Ascending aorta (tissue), 2 donors: Measurements from ENCODE around the gene DHRS7B. TPM values are rescaled to one million over a fixed set of nuclear protein-coding genes. Genes with fewer than 3 reads are reported as not detected.

Experiments used
- DNase-seq, 2 donors: peaks; one replicate each; pipeline ENCODE4 v3.0.0-alpha.2; 2019; ENCODE audit warnings: low spot score in 2 of 2
- H3K27ac ChIP-seq, 2 donors: fragments of 200-600 bp; sonication (generic); one replicate each; pipeline ENCODE4 v1.5.1; 2016 to 2017; ENCODE audit warnings: mild to moderate bottlenecking in 1 of 2
- H3K27me3 ChIP-seq: fragments of 200-600 bp; sonication (generic); one replicate; pipeline ENCODE4 v1.5.1; 2017
- H3K36me3 ChIP-seq, 2 donors: fragments of 200-600 bp; sonication (generic); one replicate each; pipeline ENCODE4 v1.5.1; 2016
- H3K4me1 ChIP-seq, 2 donors: fragments of 200-600 bp; sonication (generic); one replicate each; pipeline ENCODE4 v1.5.1; 2016 to 2017; ENCODE audit warnings: mild to moderate bottlenecking in 1 of 2
- H3K4me3 ChIP-seq, 2 donors: fragments of 200-600 bp; sonication (generic); one replicate each; pipeline ENCODE4 v1.5.1; 2016 to 2017; ENCODE audit warnings: mild to moderate bottlenecking in 1 of 2
- H3K9me3 ChIP-seq, 2 donors: fragments of 200-600 bp; sonication (generic); one replicate each; pipeline ENCODE4 v1.5.1; 2016
- CTCF ChIP-seq, 3 experiments: fragments of 200-600 bp in 2 of 3; fragments of 450-650 bp in 1 of 3; sonication (generic) in 2 of 3; IDR thresholded peaks; one replicate each; pipeline ENCODE4 v1.5.1; 2016 to 2019; ENCODE audit warnings: antibody characterized with exemption in 3 of 3, mild to moderate bottlenecking in 1 of 3, moderate library complexity in 1 of 3
- intact Hi-C: fragments of 100-400 bp; cut with DNase I; formaldehyde crosslinking; loops from one replicate; pipeline ENCODE4 v1.15.1; 2023
- total RNA-seq: library from RNA; depleted of rRNA; stranded (reverse); fragments of >200 nt; gene quantifications from one replicate; pipeline ENCODE4 v1.1.0, GENCODE V29; 2016

DHRS7B gene
- total RNA-seq, 1 donor from 2014 or later: 89.5 TPM

GRCh38 chr17:21164620-21165019, 37.9 kb downstream of the DHRS7B start:
- intact Hi-C loops: loop anchor here (5.0 kb wide), 3 partner anchors 113 to 238 kb away; partner anchors contain the start of gene USP22
- H3K4me3 ChIP-seq: no peak overlapping the region
- H3K27me3 ChIP-seq: no peaks in the 10 kb centered on the region
- H3K9me3 ChIP-seq: no peaks in the 10 kb centered on the region
- H3K4me1 ChIP-seq: peaks cover 13 to 50% of the 10 kb centered on the region in 2 donors
- no peak for DNase-seq
- peak overlapping the region; percentile 26 to 39 for H3K27ac ChIP-seq
- TF ChIP-seq CTCF (IDR thresholded peaks at IDR 0.05): no peak
- H3K36me3 ChIP-seq: no peaks in the 10 kb centered on the region

- peak overlapping the region; percentile 82 to 85 for H3K27ac ChIP-seq
- DNase-seq: peak in 1 of 2 donors; percentile 73
- H3K27me3 ChIP-seq: no peaks in the 10 kb centered on the region
- intact Hi-C loops: loop anchor here (2.0 to 5.0 kb wide), 5 partner anchors 39 to 236 kb away; partner anchors contain the start of genes DHRS7B, NATD1, TMEM11 and USP22
- H3K36me3 ChIP-seq: no peaks in the 10 kb centered on the region
- H3K4me1 ChIP-seq: peaks cover 13 to 48% of the 10 kb centered on the region in 2 donors
- peak overlapping the region in 1 of 2 donors; percentile 10 for H3K4me3 ChIP-seq
- no peak for TF ChIP-seq CTCF (IDR thresholded peaks at IDR 0.05)
- H3K9me3 ChIP-seq: no peaks in the 10 kb centered on the region
These were observed 39.3 kb downstream of the DHRS7B start for GRCh38 chr17:21165922-21166594.

GRCh38 chr17:21166595-21167210, 39.9 kb downstream of the DHRS7B start:
- DNase-seq: no peak
- peaks cover 13 to 42% of the 10 kb centered on the region in 2 donors for H3K4me1 ChIP-seq
- H3K4me3 ChIP-seq: peak overlapping the region in 1 of 2 donors; percentile 10
- intact Hi-C loops: loop anchor here (2.0 to 5.0 kb wide), 5 partner anchors 40 to 236 kb away; partner anchors contain the start of genes DHRS7B, NATD1, TMEM11 and USP22
- H3K27me3 ChIP-seq: no peaks in the 10 kb centered on the region
- H3K36me3 ChIP-seq: no peaks in the 10 kb centered on the region
- no peaks in the 10 kb centered on the region for H3K9me3 ChIP-seq
- H3K27ac ChIP-seq: peak overlapping the region; percentile 82 to 85
- no peak for TF ChIP-seq CTCF (IDR thresholded peaks at IDR 0.05)

GRCh38 chr17:21167303-21167702, 40.5 kb downstream of the DHRS7B start:
- TF ChIP-seq CTCF (IDR thresholded peaks at IDR 0.05): no peak
- Histone ChIP-seq H3K4me1 (peaks cover 13 to 38% of the 10 kb centered on the region in 2 donors), H3K36me3 (peaks cover 0 to 5% of the 10 kb centered on the region in 2 donors), H3K4me3 (peak overlapping the region in 1 of 2 donors; percentile 10), H3K9me3 (no peaks in the 10 kb centered on the region), H3K27ac (peak overlapping the region; percentile 82 to 85), H3K27me3 (no peaks in the 10 kb centered on the region)
- intact Hi-C loops: loop anchor here (2.0 to 5.0 kb wide), 5 partner anchors 41 to 235 kb away; partner anchors contain the start of genes DHRS7B, NATD1, TMEM11 and USP22
- DNase-seq: peak in 1 of 2 donors; percentile 54

- peak in 1 of 2 donors; percentile 58 for DNase-seq
- intact Hi-C loops: loop anchor here (5.0 kb wide), 2 partner anchors 126 to 234 kb away; partner anchors contain the start of gene USP22
These were observed 41.7 kb downstream of the DHRS7B start for GRCh38 chr17:21168555-21168865.

More at GRCh38 chr17:21168555-21168865, 41.7 kb downstream of the DHRS7B start:
- H3K27me3 ChIP-seq: no peaks in the 10 kb centered on the region
- peaks cover 0 to 14% of the 10 kb centered on the region in 2 donors for H3K36me3 ChIP-seq
- peak overlapping the region; percentile 82 to 85 for H3K27ac ChIP-seq
- H3K4me3 ChIP-seq: no peak overlapping the region
- no peaks in the 10 kb centered on the region for H3K9me3 ChIP-seq
- H3K4me1 ChIP-seq: peaks cover 13 to 37% of the 10 kb centered on the region in 2 donors
- no peak for TF ChIP-seq CTCF (IDR thresholded peaks at IDR 0.05)
